Kidney epithelial cell (primary cell): Measurements from ENCODE around the gene ELAVL1. TPM values are rescaled to one million over a fixed set of nuclear protein-coding genes. Genes with fewer than 3 reads are reported as not detected.

Experiments used
- DNase-seq: peaks from one replicate; pipeline ENCODE4 v3.0.0-alpha.2; 2010; ENCODE audit warnings: low read depth
- H3K27me3 ChIP-seq: 2 replicates; pipeline ENCODE4 v1.6.0; 2011; ENCODE audit warnings: low read length; ENCODE audit not compliant: control insufficient read depth, insufficient read depth
- H3K36me3 ChIP-seq: 2 replicates; pipeline ENCODE4 v1.5.1; 2011; ENCODE audit warnings: low read length; ENCODE audit not compliant: control insufficient read depth, insufficient read depth
- H3K4me3 ChIP-seq: 2 replicates; pipeline ENCODE4 v1.5.1; 2011; ENCODE audit warnings: low read depth, mild to moderate bottlenecking, control low read depth, low read length
- total RNA-seq: library from RNA; depleted of rRNA; stranded (reverse); fragments of >200 nt; gene quantifications from 2 replicates; pipeline ENCODE4 v1.2.3, GENCODE V29; 2015
- TF ChIP-seq, protein P1 (sequence below): IDR thresholded peaks from 2 replicates; pipeline ENCODE4 v1.5.1; 2011; ENCODE audit warnings: mild to moderate bottlenecking, moderate library complexity, low read length, control low read depth, inconsistent platforms; ENCODE audit not compliant: insufficient read depth, poor library complexity, severe bottlenecking

Gene ELAVL1
- total RNA-seq, 1 donor from 2014 or later, result 65.9 TPM

DNA sequence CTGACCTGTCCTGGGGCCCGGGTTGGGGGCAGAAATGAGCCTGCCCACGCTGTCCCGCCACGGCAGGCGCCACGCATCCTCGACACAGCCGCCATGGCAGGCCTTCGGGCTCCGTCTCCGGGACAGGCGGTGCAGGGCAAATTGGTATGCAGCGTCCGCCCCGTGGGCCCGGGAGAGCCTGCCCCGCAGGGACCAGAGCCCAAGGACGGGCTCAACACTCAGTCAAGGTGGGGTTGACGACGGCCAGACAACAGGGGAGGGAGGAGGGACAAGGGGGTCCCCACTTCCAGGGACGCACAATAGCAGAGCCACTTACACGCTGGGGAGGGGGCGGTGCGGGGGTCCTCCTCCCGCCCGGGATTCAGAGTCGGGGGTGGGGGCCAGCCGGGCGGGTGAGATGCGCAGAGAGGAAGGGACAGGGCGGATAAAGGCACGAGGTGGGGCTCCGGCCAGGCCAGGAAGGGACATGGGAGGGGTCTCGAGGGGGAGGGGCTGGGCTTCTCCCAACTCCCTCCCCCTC lies 80.7 kb downstream of the ELAVL1 start:
- Histone ChIP-seq H3K36me3 (no peaks in the 10 kb centered on the region), H3K4me3 (peak overlapping the region; percentile 39), H3K27me3 (no peaks in the 10 kb centered on the region)
- TF ChIP-seq, protein P1, sequence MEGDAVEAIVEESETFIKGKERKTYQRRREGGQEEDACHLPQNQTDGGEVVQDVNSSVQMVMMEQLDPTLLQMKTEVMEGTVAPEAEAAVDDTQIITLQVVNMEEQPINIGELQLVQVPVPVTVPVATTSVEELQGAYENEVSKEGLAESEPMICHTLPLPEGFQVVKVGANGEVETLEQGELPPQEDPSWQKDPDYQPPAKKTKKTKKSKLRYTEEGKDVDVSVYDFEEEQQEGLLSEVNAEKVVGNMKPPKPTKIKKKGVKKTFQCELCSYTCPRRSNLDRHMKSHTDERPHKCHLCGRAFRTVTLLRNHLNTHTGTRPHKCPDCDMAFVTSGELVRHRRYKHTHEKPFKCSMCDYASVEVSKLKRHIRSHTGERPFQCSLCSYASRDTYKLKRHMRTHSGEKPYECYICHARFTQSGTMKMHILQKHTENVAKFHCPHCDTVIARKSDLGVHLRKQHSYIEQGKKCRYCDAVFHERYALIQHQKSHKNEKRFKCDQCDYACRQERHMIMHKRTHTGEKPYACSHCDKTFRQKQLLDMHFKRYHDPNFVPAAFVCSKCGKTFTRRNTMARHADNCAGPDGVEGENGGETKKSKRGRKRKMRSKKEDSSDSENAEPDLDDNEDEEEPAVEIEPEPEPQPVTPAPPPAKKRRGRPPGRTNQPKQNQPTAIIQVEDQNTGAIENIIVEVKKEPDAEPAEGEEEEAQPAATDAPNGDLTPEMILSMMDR, result no peak
- DNase-seq, result no peak

DNA sequence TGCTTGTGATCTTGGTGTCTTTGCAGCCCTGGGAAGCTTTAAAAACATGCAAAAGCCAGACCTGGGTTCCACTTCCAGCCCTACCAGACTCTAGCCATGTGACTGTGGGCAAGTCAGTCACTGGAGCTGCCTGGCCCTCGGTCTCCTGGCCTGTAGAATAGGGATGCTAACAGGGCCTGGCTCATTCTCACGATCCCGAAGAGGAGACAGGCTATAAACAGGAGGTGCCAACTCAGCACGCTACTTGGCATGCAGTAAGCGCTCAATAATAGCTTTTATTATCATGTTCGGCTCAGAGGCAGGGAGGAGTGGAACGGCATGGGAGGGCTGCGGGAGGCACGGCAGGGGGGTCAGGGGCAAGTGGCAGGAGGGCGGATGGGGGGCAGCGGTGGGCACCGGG lies 81.2 kb downstream of the ELAVL1 start:
- TF ChIP-seq, protein P1, result no peak
- DNase-seq, result no peak

DNA sequence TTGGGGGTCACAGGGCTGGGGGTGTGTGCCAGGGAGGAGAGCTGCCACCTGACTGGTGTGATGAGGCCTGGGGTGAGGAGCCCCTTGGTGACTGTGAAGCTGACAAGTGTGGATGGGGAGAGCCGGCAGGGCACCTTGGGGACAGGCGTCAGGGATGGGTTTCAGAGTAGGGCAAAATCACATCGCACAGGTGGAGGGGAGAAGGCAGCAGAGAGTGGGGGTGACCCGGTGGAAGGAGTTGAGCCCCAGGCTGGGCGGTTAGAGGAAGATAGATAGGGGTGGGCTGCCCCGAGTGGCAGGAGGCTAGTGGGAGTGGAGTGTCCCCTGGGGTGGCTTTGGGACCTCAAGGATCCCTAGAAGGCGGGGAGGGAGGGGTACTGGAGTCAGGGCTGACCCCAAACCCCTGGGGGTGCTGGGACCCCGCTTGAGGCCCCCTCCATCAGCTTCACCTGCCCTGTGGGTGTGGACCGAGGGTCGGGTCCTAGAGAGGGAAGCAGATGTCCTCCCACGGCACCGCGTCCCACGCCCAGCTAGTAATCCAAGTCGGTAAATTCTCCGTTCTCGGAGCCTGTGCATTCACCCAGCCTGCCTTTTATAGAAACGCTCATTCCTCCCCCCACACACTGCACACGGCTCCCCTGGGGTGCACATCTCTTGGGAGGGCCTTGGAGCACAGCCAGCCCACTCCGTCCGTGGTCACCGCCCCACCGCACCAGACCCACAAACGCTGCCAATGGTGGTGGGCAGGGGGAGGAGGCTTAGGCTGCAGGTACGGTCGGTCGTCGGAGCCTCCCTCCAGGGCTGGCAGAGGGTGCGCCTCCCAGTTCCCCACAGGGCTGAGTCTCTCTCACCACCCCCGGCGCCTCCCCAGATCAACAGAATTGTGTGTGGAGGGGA lies 81.9 kb downstream of the ELAVL1 start:
- H3K4me3 ChIP-seq, result no peak overlapping the region
- TF ChIP-seq, protein P1, result no peak
- no peak for DNase-seq

More for the DNA sequence above, 81.2 kb downstream of the ELAVL1 start:
- Histone ChIP-seq H3K4me3 (no peak overlapping the region), H3K36me3 (no peaks in the 10 kb centered on the region), H3K27me3 (no peaks in the 10 kb centered on the region)

DNA sequence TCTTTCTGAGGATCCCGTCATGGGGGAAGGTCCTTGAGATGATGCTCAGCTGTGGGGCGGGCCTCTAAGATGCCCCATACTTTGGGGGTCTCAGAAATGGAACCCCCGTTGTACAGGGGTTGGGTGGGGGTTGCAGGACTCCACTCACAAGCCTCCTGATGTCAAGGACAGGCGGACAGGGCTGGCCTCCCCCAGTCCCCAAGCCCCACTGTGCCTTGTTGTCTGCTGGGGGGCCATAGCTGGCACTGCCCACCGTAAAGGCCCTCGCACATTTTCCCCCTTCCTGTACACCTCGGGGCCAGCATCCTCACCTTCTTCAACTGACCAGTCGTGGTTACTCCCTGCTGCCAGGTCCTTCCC lies 82.6 kb downstream of the ELAVL1 start:
- TF ChIP-seq, protein P1, result no peak
- Histone ChIP-seq H3K27me3 (peaks cover 5% of the 10 kb centered on the region), H3K36me3 (no peaks in the 10 kb centered on the region), H3K4me3 (no peak overlapping the region)
- no peak for DNase-seq

More for the DNA sequence above, 81.9 kb downstream of the ELAVL1 start:
- no peaks in the 10 kb centered on the region for H3K36me3 ChIP-seq
- peaks cover 3% of the 10 kb centered on the region for H3K27me3 ChIP-seq

DNA sequence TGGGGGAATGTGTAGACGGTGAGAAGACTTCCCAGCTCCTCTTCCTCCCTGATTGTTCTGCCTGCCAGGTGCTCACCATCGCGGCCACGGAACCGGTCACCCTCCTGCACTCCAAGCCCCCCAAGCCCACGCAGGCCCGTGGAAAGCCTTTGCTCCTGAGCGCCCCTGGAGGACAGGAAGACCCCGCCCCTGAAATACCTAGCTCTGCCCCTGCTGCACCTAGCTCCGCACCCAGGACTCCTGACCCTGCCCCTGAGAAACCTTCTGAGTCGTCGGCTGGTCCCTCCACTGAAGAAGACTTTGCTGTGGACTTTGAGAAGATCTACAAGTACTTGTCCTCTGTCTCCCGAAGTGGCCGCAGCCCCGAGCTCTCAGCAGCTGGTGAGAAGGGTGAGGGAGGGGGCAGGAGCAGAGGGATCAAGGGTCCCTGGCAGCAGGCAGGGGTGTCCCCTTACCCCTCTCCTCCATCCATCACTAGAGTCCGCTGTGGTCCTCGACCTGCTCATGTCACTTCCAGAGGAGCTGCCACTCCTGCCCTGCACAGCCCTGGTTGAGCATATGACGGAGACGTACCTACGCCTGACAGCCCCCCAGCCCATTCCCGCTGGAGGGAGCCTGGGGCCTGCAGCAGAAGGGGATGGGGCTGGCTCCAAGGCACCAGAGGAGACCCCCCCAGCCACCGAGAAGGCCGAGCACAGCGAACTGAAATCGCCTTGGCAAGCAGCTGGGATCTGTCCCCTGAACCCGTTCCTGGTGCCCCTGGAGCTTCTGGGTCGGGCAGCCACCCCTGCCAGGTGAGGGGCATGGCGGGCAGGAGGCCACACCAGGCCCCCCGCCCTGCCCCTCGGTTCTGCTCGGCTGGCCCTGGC lies 83.2 kb downstream of the ELAVL1 start:
- no peaks in the 10 kb centered on the region for H3K36me3 ChIP-seq
- DNase-seq, result no peak
- TF ChIP-seq, protein P1, result no peak
- H3K4me3 ChIP-seq, result no peak overlapping the region
- H3K27me3 ChIP-seq, result peaks cover 11% of the 10 kb centered on the region
